GM12874 (cell line): ENCODE measurements around the gene APLN.
A peak's percentile ranks its signal among the peaks of the same experiment; 100 is the strongest.

Experiments
- CTCF ChIP-seq: IDR thresholded peaks from 2 replicates; pipeline ENCODE4 v1.5.1; 2011; ENCODE audit warnings: low read depth, mild to moderate bottlenecking, control low read depth, low read length, moderate library complexity; ENCODE audit not compliant: insufficient read depth

APLN gene

GRCh38 chrX:129637217-129638109 lies 17.3 kb downstream of the APLN start:
- peak; percentile 78 for TF ChIP-seq CTCF

DNA sequence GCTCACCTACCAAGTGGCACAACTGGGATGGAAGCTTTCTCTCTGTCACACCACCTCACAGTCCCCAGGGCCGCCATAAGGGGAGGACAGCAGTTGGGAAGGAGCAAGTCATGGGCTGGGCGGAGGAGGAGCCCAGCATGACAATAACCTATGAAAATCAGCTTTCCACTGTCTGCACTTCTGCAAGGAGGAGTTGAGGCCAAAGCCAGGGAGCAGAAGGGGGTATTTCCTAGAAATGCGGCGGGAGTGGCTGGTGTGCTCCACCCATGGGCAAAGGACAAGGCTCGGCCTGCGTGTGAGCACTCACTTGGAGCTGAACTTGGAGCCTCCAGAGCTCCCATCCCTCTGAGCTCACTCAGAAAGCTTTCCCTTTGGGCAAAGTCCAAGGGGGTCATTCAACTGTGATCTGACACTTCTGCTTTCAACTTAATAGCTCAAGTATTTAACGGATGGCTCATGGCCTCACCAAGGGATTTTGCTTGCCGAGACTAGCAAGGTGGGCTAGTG lies 18.5 kb downstream of the APLN start:
- no peak for TF ChIP-seq CTCF

GRCh38 chrX:129634541-129634940 lies 20.2 kb downstream of the APLN start:
- TF ChIP-seq CTCF = no peak

- no peak for TF ChIP-seq CTCF
Observed at GRCh38 chrX:129632443-129632842, 22.3 kb downstream of the APLN start.

DNA sequence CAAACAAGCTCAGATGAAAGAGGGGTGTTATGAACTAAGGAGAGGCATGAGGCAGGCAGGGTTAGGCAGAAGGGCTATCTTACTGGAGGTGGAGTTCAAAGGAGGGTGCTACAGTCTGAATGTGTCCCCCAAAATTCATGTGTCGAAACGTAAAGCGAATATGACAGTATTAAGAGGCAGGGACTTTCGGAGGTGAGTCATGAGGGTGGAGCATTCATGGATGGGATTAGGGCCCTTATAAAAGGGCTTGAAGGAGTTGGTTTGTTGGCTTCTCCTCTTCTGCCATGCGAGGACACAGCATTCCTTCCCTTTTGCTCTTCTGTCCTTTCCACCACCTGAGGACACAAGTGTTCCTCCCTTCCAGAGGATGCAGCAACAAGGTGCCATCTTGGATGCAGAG lies 22.9 kb downstream of the APLN start:
- no peak for TF ChIP-seq CTCF

DNA sequence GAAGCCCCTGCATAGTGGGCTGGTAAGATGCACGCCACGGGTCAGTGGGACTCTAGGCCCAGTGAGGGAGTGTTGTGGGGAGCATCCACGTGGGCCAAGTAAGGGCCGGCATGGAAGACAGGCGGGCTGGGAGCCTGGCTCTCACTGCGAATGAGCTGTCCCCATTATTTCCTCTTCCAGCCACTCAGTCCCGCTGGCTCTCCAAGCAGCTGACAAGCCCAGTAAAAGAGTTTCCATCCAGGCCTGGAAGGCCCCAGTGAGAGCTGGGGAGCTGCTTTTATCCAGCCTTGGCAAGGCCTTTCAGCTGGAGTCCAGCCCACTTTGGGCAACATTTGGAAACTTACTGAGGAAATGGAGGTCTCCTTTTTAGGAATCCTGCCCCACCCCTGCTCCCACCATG lies 24.9 kb downstream of the APLN start:
- TF ChIP-seq CTCF = no peak

GRCh38 chrX:129626026-129626425 lies 28.7 kb downstream of the APLN start:
- no peak for TF ChIP-seq CTCF
